GM12892 (cell line): ENCODE measurements around the gene COMMD7.

Source experiments
- POLR2A ChIP-seq: IDR thresholded peaks from 2 replicates; pipeline ENCODE4 v1.6.1; 2011; ENCODE audit warnings: low read depth, low read length, control low read depth
- POLR2AphosphoS5 ChIP-seq: IDR thresholded peaks from 2 replicates; pipeline ENCODE4 v1.6.1; 2011; ENCODE audit warnings: low read depth, low read length, control low read depth

GRCh38 chr20:32706486-32706885 lies 36.8 kb downstream of the COMMD7 start:
- TF ChIP-seq POLR2A: no peak
- no peak for TF ChIP-seq POLR2AphosphoS5
